H1 (cell line): ENCODE measurements around the gene RHOT1. TPM values are rescaled to one million over a fixed set of nuclear protein-coding genes. Genes with fewer than 3 reads are reported as not detected.

Source experiments
- CTCF ChIA-PET: fragments of 300-600 bp; sonication (Branson Sonifier 250); formaldehyde crosslinking; loops from one replicate; lab custom pipeline; 2021; ENCODE audit not compliant: partially characterized antibody; lab: Charles Lee
- POLR2A ChIA-PET: fragments of 300-600 bp; sonication (Branson Sonifier 250); formaldehyde crosslinking; loops from one replicate; lab custom pipeline; 2021; ENCODE audit warnings: inconsistent platforms; ENCODE audit not compliant: partially characterized antibody; lab: Charles Lee
- DNase-seq, 2 experiments: peaks; one replicate each; pipeline versions ENCODE4 v3.0.0 to v3.0.0-alpha.2; 2010 to 2022; ENCODE audit warnings: low spot score in 2 of 2, low read depth in 1 of 2, mixed read lengths in 1 of 2
- FAIRE-seq: peaks from 2 replicates; lab custom pipeline; 2011; peaks lifted over from hg19 to GRCh38; lab: Jason Lieb, UNC
- H2AFZ ChIP-seq: 2 replicates; pipeline ENCODE4 v1.8.1; 2012; ENCODE audit warnings: low read length, inconsistent platforms
- H2AK5ac ChIP-seq: 2 replicates; pipeline ENCODE4 v1.6.1; 2013; ENCODE audit warnings: low read depth, low read length
- H2BK120ac ChIP-seq: replicated peaks from 2 replicates; pipeline ENCODE3; 2013; ENCODE audit warnings: low read depth, low read length, inconsistent platforms
- H2BK12ac ChIP-seq: 2 replicates; pipeline ENCODE4 v1.6.1; 2013; ENCODE audit warnings: low read depth, low read length
- H2BK15ac ChIP-seq: 2 replicates; pipeline ENCODE4 v1.6.1; 2013; ENCODE audit warnings: low read length
- H2BK20ac ChIP-seq: 2 replicates; pipeline ENCODE4 v1.6.1; 2013; ENCODE audit warnings: low read length
- H2BK5ac ChIP-seq: 2 replicates; pipeline ENCODE4 v1.6.1; 2013; ENCODE audit warnings: low read depth, low read length
- H3K14ac ChIP-seq: 2 replicates; pipeline ENCODE4 v1.6.1; 2013; ENCODE audit warnings: inconsistent platforms; ENCODE audit not compliant: insufficient read length
- H3K18ac ChIP-seq: 2 replicates; pipeline ENCODE4 v1.6.1; 2013; ENCODE audit warnings: low read length; ENCODE audit errors: extremely low read depth
- H3K23ac ChIP-seq: 2 replicates; pipeline ENCODE4 v1.6.1; 2013; ENCODE audit warnings: inconsistent platforms; ENCODE audit not compliant: insufficient read length
- H3K23me2 ChIP-seq: 2 replicates; pipeline ENCODE4 v1.6.1; 2013; ENCODE audit warnings: low read depth, low read length
- H3K27ac ChIP-seq: 2 replicates; pipeline ENCODE4 v1.6.1; 2011; ENCODE audit warnings: low read depth, low read length, inconsistent platforms
- H3K27me3 ChIP-seq, 4 experiments: replicated peaks in 1 of 4; 1 replicate in 1 of 4; 2 replicates in 3 of 4; pipeline versions ENCODE4 v1.6.1 to v1.8.1; 2011 to 2013; ENCODE audit warnings: low read length in 3 of 4, mild to moderate bottlenecking in 3 of 4, inconsistent platforms in 2 of 4, mixed read lengths in 2 of 4, moderate library complexity in 1 of 4; ENCODE audit not compliant: control insufficient read depth in 3 of 4, insufficient read depth in 3 of 4; ENCODE audit errors: extremely low read depth in 1 of 4
- H3K36me3 ChIP-seq, 4 experiments: 2 replicates each; pipeline versions ENCODE4 v1.6.1 to v1.8.1; 2011 to 2013; ENCODE audit warnings: mild to moderate bottlenecking in 4 of 4, low read length in 3 of 4, moderate library complexity in 2 of 4, control low read depth in 1 of 4, inconsistent platforms in 1 of 4; ENCODE audit not compliant: insufficient read depth in 4 of 4, control insufficient read depth in 2 of 4
- H3K4ac ChIP-seq: replicated peaks from 2 replicates; pipeline ENCODE3; 2013; ENCODE audit warnings: low read length, low read depth, mixed read lengths, inconsistent platforms; ENCODE audit not compliant: insufficient read length
- H3K4me1 ChIP-seq, 4 experiments: replicated peaks in 1 of 4; 1 replicate in 1 of 4; 2 replicates in 3 of 4; pipeline versions ENCODE4 v1.6.1 to v1.8.1; 2011 to 2013; ENCODE audit warnings: low read length in 3 of 4, inconsistent platforms in 2 of 4, mixed read lengths in 1 of 4; ENCODE audit not compliant: insufficient read depth in 4 of 4, control insufficient read depth in 3 of 4
- H3K4me2 ChIP-seq, 2 experiments: 2 replicates each; pipeline versions ENCODE4 v1.6.1 to v1.8.1; 2011 to 2013; ENCODE audit warnings: low read depth in 2 of 2, low read length in 2 of 2, control low read depth in 1 of 2, inconsistent platforms in 1 of 2, mild to moderate bottlenecking in 1 of 2; ENCODE audit not compliant: insufficient read depth in 1 of 2
- H3K4me3 ChIP-seq, 4 experiments: fragments of 200-600, 300-600 bp in 1 of 4; sonication (generic), shearing (Covaris generic), sonication (Bioruptor Twin) in 1 of 4; 2 replicates each; pipeline versions ENCODE4 v1.5.1 to v1.8.1; 2011 to 2016; ENCODE audit warnings: low read length in 4 of 4, low read depth in 3 of 4, control low read depth in 2 of 4, inconsistent platforms in 2 of 4, mild to moderate bottlenecking in 2 of 4, mixed read lengths in 1 of 4, moderate library complexity in 1 of 4; ENCODE audit not compliant: insufficient read depth in 2 of 4; ENCODE audit errors: extremely low read depth in 1 of 4
- H3K56ac ChIP-seq: replicated peaks from 2 replicates; pipeline ENCODE3; 2013; ENCODE audit warnings: low read depth, mild to moderate bottlenecking, mixed read lengths, low read length, inconsistent platforms; ENCODE audit not compliant: insufficient read length
- H3K79me1 ChIP-seq: 2 replicates; pipeline ENCODE4 v1.6.1; 2013; ENCODE audit warnings: low read depth, low read length, control low read depth
- H3K79me2 ChIP-seq, 2 experiments: 2 replicates each; pipeline versions ENCODE4 v1.6.1 to v1.8.1; 2012 to 2013; ENCODE audit warnings: low read length in 2 of 2, mild to moderate bottlenecking in 2 of 2, inconsistent platforms in 1 of 2; ENCODE audit not compliant: insufficient read depth in 2 of 2, control insufficient read depth in 1 of 2
- H3K9ac ChIP-seq, 4 experiments: replicated peaks in 1 of 4; 1 replicate in 1 of 4; 2 replicates in 3 of 4; pipeline versions ENCODE4 v1.6.1 to v1.8.1; 2011 to 2013; ENCODE audit warnings: low read depth in 3 of 4, low read length in 3 of 4, control low read depth in 2 of 4, mild to moderate bottlenecking in 2 of 4, moderate library complexity in 2 of 4, inconsistent platforms in 1 of 4; ENCODE audit errors: extremely low read depth in 1 of 4
- H3K9me3 ChIP-seq, 2 experiments: 2 replicates each; pipeline versions ENCODE4 v1.6.1 to v1.8.1; 2012 to 2013; ENCODE audit warnings: mild to moderate bottlenecking in 2 of 2, moderate library complexity in 2 of 2, control low read depth in 1 of 2, inconsistent platforms in 1 of 2, low read depth in 1 of 2, low read length in 1 of 2, mixed read lengths in 1 of 2; ENCODE audit not compliant: insufficient read depth in 2 of 2
- H4K20me1 ChIP-seq, 2 experiments: replicated peaks in 1 of 2; 2 replicates each; pipeline versions ENCODE3 to v1.8.1; 2011 to 2013; ENCODE audit warnings: inconsistent platforms in 2 of 2, low read length in 2 of 2, mild to moderate bottlenecking in 1 of 2; ENCODE audit not compliant: insufficient read depth in 2 of 2, control insufficient read depth in 1 of 2
- H4K5ac ChIP-seq: 2 replicates; pipeline ENCODE4 v1.6.1; 2013; ENCODE audit warnings: low read length, low read depth, mixed read lengths, inconsistent platforms; ENCODE audit not compliant: insufficient read length
- H4K8ac ChIP-seq: 2 replicates; pipeline ENCODE4 v1.8.0; 2013; ENCODE audit warnings: mild to moderate bottlenecking, moderate library complexity, low read length, inconsistent platforms; ENCODE audit not compliant: insufficient read depth; ENCODE audit errors: extremely low read depth
- H4K91ac ChIP-seq: replicated peaks from 2 replicates; pipeline ENCODE3; 2013; ENCODE audit warnings: low read length, mixed read lengths, inconsistent platforms; ENCODE audit not compliant: insufficient read length
- ATF2 ChIP-seq: IDR thresholded peaks from 2 replicates; pipeline ENCODE4 v1.6.1; 2012; ENCODE audit warnings: low read length, inconsistent platforms
- EP300 ChIP-seq, 2 experiments: IDR thresholded peaks; 1 replicate in 1 of 2; 2 replicates in 1 of 2; pipeline ENCODE4 v1.6.1; 2011 to 2012; ENCODE audit warnings: low read depth in 2 of 2, low read length in 2 of 2, mild to moderate bottlenecking in 2 of 2, borderline replicate concordance in 1 of 2, inconsistent platforms in 1 of 2, moderate library complexity in 1 of 2
- KDM1A ChIP-seq: fragments of 200-600, 300-600 bp; sonication (generic); IDR thresholded peaks from 2 replicates; pipeline ENCODE4 v1.7.1; 2016; ENCODE audit warnings: mild to moderate bottlenecking, low read length, borderline replicate concordance
- RBBP5 ChIP-seq: IDR thresholded peaks from 2 replicates; pipeline ENCODE4 v1.7.1; 2012; ENCODE audit warnings: low read depth, mild to moderate bottlenecking, inconsistent platforms, low read length, moderate library complexity, borderline replicate concordance
- SP2 ChIP-seq: IDR thresholded peaks from 2 replicates; pipeline ENCODE4 v1.6.1; 2012; ENCODE audit warnings: mild to moderate bottlenecking, low read length, inconsistent platforms
- TAF1 ChIP-seq: IDR thresholded peaks from 2 replicates; pipeline ENCODE4 v1.6.1; 2011; ENCODE audit warnings: mild to moderate bottlenecking, low read depth, low read length
- TAF7 ChIP-seq: optimal IDR thresholded peaks from 2 replicates; pipeline ENCODE3; 2011; ENCODE audit warnings: low read depth, mild to moderate bottlenecking, inconsistent platforms, low read length, moderate library complexity, borderline replicate concordance
- TBP ChIP-seq: IDR thresholded peaks from 2 replicates; pipeline ENCODE4 v1.6.1; 2011; ENCODE audit warnings: low read depth, low read length, improper control_type of control experiment
- TCF12 ChIP-seq: IDR thresholded peaks from 2 replicates; pipeline ENCODE4 v1.6.1; 2011; ENCODE audit warnings: low read depth, mild to moderate bottlenecking, low read length
- USF2 ChIP-seq: IDR thresholded peaks from 2 replicates; pipeline ENCODE4 v1.6.1; 2011; ENCODE audit warnings: low read length, improper control_type of control experiment
- ZNF274 ChIP-seq: IDR thresholded peaks from 2 replicates; pipeline ENCODE4 v1.7.0; 2012; ENCODE audit warnings: low read length, borderline replicate concordance; ENCODE audit errors: extremely low read depth
- WGBS, 2 experiments: shearing (Covaris generic) in 1 of 2; methylation state at CpG; one replicate each; pipeline versions ENCODE4 v1.1.6 to v1.1.7; 2013 to 2015; ENCODE audit warnings: low lambda C conversion rate in 2 of 2, mixed read lengths in 2 of 2, inconsistent platforms in 1 of 2, low coverage in 1 of 2, missing lambda C conversion rate in 1 of 2; ENCODE audit not compliant: insufficient replicate concordance in 2 of 2, insufficient coverage in 1 of 2, insufficient read length in 1 of 2; ENCODE audit errors: extremely low coverage in 1 of 2, missing lambda C conversion rate in 1 of 2; 5-methylcytosine and 5-hydroxymethylcytosine counted together
- polyA plus RNA-seq, 7 experiments: library from polyadenylated mRNA; depleted of rRNA in 3 of 7; stranded (reverse) in 5 of 7; unstranded in 2 of 7; fragments of >200 nt in 5 of 7; fragments of 200-250 nt in 2 of 7; gene quantifications; 1 replicate in 5 of 7; 2 replicates in 1 of 7; 4 replicates in 1 of 7; pipeline versions ENCODE4 v1.2.1 to v1.2.3, GENCODE V29; 2011 to 2013; ENCODE audit warnings: missing spikeins in 2 of 7, mixed read lengths in 2 of 7
- total RNA-seq: library from RNA; stranded (reverse); fragmentation: NEBNext Ultra II Directional; extraction: Animal tissue kit (Norgen Biotek cat#: 25700); gene quantifications from 2 replicates; pipeline ENCODE4 v1.2.1, GENCODE V29; 2021

Gene RHOT1
- total and polyA plus RNA-seq, 2 of the 8 experiments (the other 6 are each of a cell fraction or from before 2014, with no cell fraction given), result 34.2 to 38.2 TPM

GRCh38 chr17:32141258-32141657, 1.0 kb upstream of the RHOT1 start:
- Histone ChIP-seq H2AFZ (no peak overlapping the region), H3K79me1 (peaks cover 6% of the 10 kb centered on the region; the same call in 1 of the 2 replicates), H4K8ac (no peak overlapping the region), H3K18ac (no peak overlapping the region), H4K5ac (no peak overlapping the region), H3K9me3 (no peaks in the 10 kb centered on the region), H2BK5ac (no peak overlapping the region), H3K23me2 (peaks cover 3% of the 10 kb centered on the region; the same call in 1 of the 2 replicates), H3K9ac (no peak overlapping the region), H3K4ac (no peak overlapping the region), H3K14ac (no peak overlapping the region), H2AK5ac (no peak overlapping the region), H3K56ac (no peak overlapping the region), H4K20me1 (no peaks in the 10 kb centered on the region), H3K79me2 (peaks cover 0 to 30% of the 10 kb centered on the region in 2 experiments; a peak in 3 of 4 replicates), H3K23ac (no peak overlapping the region), H3K36me3 (no peaks in the 10 kb centered on the region), H3K4me3 (peak overlapping the region in 2 of 4 experiments; percentile 87 to 89; a peak in 2 of 8 replicates), H2BK12ac (no peak overlapping the region), H3K27me3 (no peaks in the 10 kb centered on the region), H3K27ac (no peak overlapping the region), H4K91ac (no peak overlapping the region), H3K4me2 (peak overlapping the region; percentile 48 to 86; a peak in 3 of 4 replicates), H2BK15ac (no peak overlapping the region), H3K4me1 (no peaks in the 10 kb centered on the region), H2BK20ac (no peak overlapping the region), H2BK120ac (no peak overlapping the region)
- CTCF ChIA-PET, result interaction anchor here (0.6 to 3.3 kb wide), 3 partner anchors 9 to 237 kb away, joined by 3 to 10 read pairs (median 4); no protein-coding TSS in a partner anchor
- DNase-seq (no peak), FAIRE-seq (no peak)
- WGBS, 2 experiments, result 77% methylated on average over 3 of the region's 3 CpGs; no CpG with 5 or more reads in 1 of the 2 experiments
- POLR2A ChIA-PET, result interaction anchor here (0.6 kb wide), 1 partner anchor 12 kb away, joined by 3 read pairs; no protein-coding TSS in a partner anchor
- no peak for TF ChIP-seq SP2
- no peak for TF ChIP-seq TAF7
- TF ChIP-seq ZNF274, result no peak
- no peak for TF ChIP-seq TAF1
- no peak for TF ChIP-seq RBBP5
- TF ChIP-seq EP300 (IDR thresholded peaks at IDR 0.05; ENCODE audit: borderline replicate concordance in 1 of 2, low read depth in 2 of 2, low read length in 2 of 2), result no peak
- no peak for TF ChIP-seq TBP
- no peak for TF ChIP-seq ATF2
- no peak for TF ChIP-seq KDM1A
- TF ChIP-seq USF2, result no peak
- TF ChIP-seq TCF12, result no peak
